Neuronal stem cell (in vitro differentiated cells): ENCODE results near the gene VAMP5.

Source experiments
- DNase-seq: peaks from one replicate; pipeline ENCODE4 v3.0.0-alpha.2; 2013; ENCODE audit warnings: low spot score
- H2AFZ ChIP-seq: one replicate; pipeline ENCODE4 v1.6.1; 2013; ENCODE audit warnings: mild to moderate bottlenecking, low read length, inconsistent platforms
- H2AK5ac ChIP-seq: 2 replicates; pipeline ENCODE4 v1.6.1; 2013; ENCODE audit warnings: low read depth, mild to moderate bottlenecking, inconsistent platforms, low read length, moderate library complexity, mixed read lengths
- H2BK120ac ChIP-seq: 2 replicates; pipeline ENCODE4 v1.6.1; 2013; ENCODE audit warnings: low read depth, mild to moderate bottlenecking, inconsistent platforms, low read length, moderate library complexity, mixed read lengths
- H2BK12ac ChIP-seq: one replicate; pipeline ENCODE4 v1.6.1; 2013; ENCODE audit warnings: low read length, inconsistent platforms
- H2BK15ac ChIP-seq: 2 replicates; pipeline ENCODE4 v1.6.1; 2013; ENCODE audit warnings: mild to moderate bottlenecking, low read length, inconsistent platforms, mixed read lengths
- H2BK5ac ChIP-seq: one replicate; pipeline ENCODE4 v1.6.1; 2013; ENCODE audit warnings: inconsistent platforms, mild to moderate bottlenecking, low read length, moderate library complexity
- H3K14ac ChIP-seq: one replicate; pipeline ENCODE4 v1.6.1; 2013; ENCODE audit warnings: low read length, inconsistent platforms
- H3K18ac ChIP-seq: 2 replicates; pipeline ENCODE4 v1.6.1; 2013; ENCODE audit warnings: low read length, inconsistent platforms
- H3K23ac ChIP-seq: 2 replicates; pipeline ENCODE4 v1.6.1; 2013; ENCODE audit warnings: low read depth, mild to moderate bottlenecking, mixed read lengths, low read length, inconsistent platforms; ENCODE audit not compliant: poor library complexity
- H3K27ac ChIP-seq: replicated peaks from 3 replicates; pipeline ENCODE4 v1.5.1; 2013; ENCODE audit warnings: low read length, inconsistent platforms
- H3K27me3 ChIP-seq, 3 experiments: 2 replicates each; pipeline ENCODE4 v1.6.1; 2013; ENCODE audit warnings: low read length in 3 of 3, mild to moderate bottlenecking in 2 of 3, inconsistent platforms in 1 of 3, low read depth in 1 of 3, mixed read lengths in 1 of 3, moderate library complexity in 1 of 3; ENCODE audit not compliant: control insufficient read depth in 3 of 3, insufficient read depth in 3 of 3
- H3K36me3 ChIP-seq, 2 donors: replicated peaks in 1 of 2; 2 replicates each; pipeline ENCODE4 v1.6.1; 2013; ENCODE audit warnings: low read length in 2 of 2; ENCODE audit not compliant: control insufficient read depth in 2 of 2, insufficient read depth in 2 of 2
- H3K4ac ChIP-seq: 2 replicates; pipeline ENCODE4 v1.6.1; 2013; ENCODE audit warnings: inconsistent platforms, mild to moderate bottlenecking, low read length, moderate library complexity
- H3K4me1 ChIP-seq, 2 donors: 1 replicate in 1 of 2; 2 replicates in 1 of 2; pipeline ENCODE4 v1.6.1; 2013; ENCODE audit warnings: low read length in 2 of 2, low read depth in 1 of 2; ENCODE audit not compliant: control insufficient read depth in 2 of 2, insufficient read depth in 1 of 2
- H3K4me2 ChIP-seq: one replicate; pipeline ENCODE4 v1.6.1; 2013; ENCODE audit warnings: mild to moderate bottlenecking, low read length, inconsistent platforms; ENCODE audit not compliant: insufficient read depth, poor library complexity, severe bottlenecking
- H3K4me3 ChIP-seq, 2 donors: 2 replicates each; pipeline ENCODE4 v1.5.1; 2013; ENCODE audit warnings: low read length in 2 of 2, mild to moderate bottlenecking in 2 of 2, inconsistent platforms in 1 of 2, moderate library complexity in 1 of 2
- H3K79me1 ChIP-seq: one replicate; pipeline ENCODE4 v1.6.1; 2013; ENCODE audit warnings: low read depth, mild to moderate bottlenecking, inconsistent platforms, low read length, moderate library complexity
- H3K9ac ChIP-seq: one replicate; pipeline ENCODE4 v1.6.1; 2013; ENCODE audit warnings: mild to moderate bottlenecking, low read depth, low read length, inconsistent platforms; ENCODE audit not compliant: poor library complexity
- H3K9me3 ChIP-seq, 2 donors: replicated peaks in 1 of 2; 2 replicates each; pipeline versions ENCODE3 to v1.6.1; 2013; ENCODE audit warnings: low read length in 2 of 2, mild to moderate bottlenecking in 2 of 2, inconsistent platforms in 1 of 2, low read depth in 1 of 2, mixed read lengths in 1 of 2, moderate library complexity in 1 of 2; ENCODE audit not compliant: control insufficient read depth in 2 of 2, insufficient read depth in 1 of 2
- H4K8ac ChIP-seq: one replicate; pipeline ENCODE4 v1.6.1; 2013; ENCODE audit warnings: low read depth, mild to moderate bottlenecking, inconsistent platforms, low read length, moderate library complexity
- H4K91ac ChIP-seq: one replicate; pipeline ENCODE4 v1.6.1; 2013; ENCODE audit warnings: low read length, low read depth, mild to moderate bottlenecking, inconsistent platforms; ENCODE audit not compliant: poor library complexity
- WGBS, 2 donors: extraction: QIAGEN DNeasy Blood & Tissue Kit; methylation state at CpG; one replicate each; pipeline ENCODE4 v1.1.7; 2013; ENCODE audit warnings: missing lambda C conversion rate in 2 of 2, mixed read lengths in 1 of 2; ENCODE audit not compliant: insufficient read length in 2 of 2, insufficient replicate concordance in 1 of 2; ENCODE audit errors: extremely low coverage in 2 of 2; 5-methylcytosine and 5-hydroxymethylcytosine counted together

Gene VAMP5

GRCh38 chr2:85604568-85605339, 20.5 kb downstream of the VAMP5 start:
- Histone ChIP-seq H2AFZ (no peak overlapping the region), H3K9ac (no peak overlapping the region), H3K23ac (no peak overlapping the region), H3K4me1 (peaks cover 5 to 8% of the 10 kb centered on the region in 2 donors), H4K91ac (no peak overlapping the region), H3K4ac (no peak overlapping the region), H2BK12ac (no peak overlapping the region), H3K9me3 (peaks cover 0 to 2% of the 10 kb centered on the region in 2 donors), H3K4me2 (no peak overlapping the region), H2BK15ac (no peak overlapping the region), H3K18ac (no peak overlapping the region), H3K27ac (no peak overlapping the region), H2AK5ac (no peak overlapping the region), H3K27me3 (no peaks in the 10 kb centered on the region), H3K14ac (no peak overlapping the region), H3K4me3 (no peak overlapping the region), H2BK5ac (no peak overlapping the region), H4K8ac (no peak overlapping the region), H3K36me3 (peaks cover 22 to 58% of the 10 kb centered on the region in 2 donors), H3K79me1 (peaks cover 7% of the 10 kb centered on the region), H2BK120ac (no peak overlapping the region)
- WGBS, 2 donors = no CpG with 5 or more reads among the region's 6 CpGs
- no peak for DNase-seq

DNA sequence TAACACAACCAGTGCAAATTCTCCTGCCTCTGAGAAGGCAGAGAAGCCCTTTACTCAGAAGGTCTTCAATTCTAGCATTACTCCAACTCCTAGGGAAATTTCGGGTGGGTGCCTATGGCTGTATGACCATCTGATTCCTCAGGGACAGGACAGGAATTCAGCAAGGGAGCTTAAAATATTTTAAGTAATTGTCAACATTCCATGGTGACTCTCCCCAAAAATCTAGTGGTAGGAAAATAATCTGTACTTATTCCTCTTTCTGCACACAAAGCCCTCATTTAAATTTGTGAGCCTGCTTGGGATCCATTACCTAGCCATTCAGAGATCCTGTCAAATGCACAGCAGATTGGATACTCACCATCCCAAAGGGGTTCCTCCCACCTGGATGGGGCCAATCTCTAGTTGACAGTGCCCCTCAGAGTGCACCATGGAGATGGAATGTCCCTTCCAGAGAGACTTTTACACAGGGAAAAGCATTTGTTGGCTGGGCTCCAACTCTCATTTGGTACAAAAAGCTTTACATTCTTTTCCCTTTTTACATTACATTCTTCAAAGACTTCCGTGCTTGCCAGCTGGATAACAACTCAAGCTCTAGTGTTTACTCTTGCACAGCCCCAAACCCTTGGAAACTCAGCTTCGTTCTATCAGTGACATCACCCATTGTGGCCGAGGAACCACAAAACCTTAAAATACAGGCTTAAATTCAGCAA, 21.3 kb downstream of the VAMP5 start:
- Histone ChIP-seq H2BK12ac (no peak overlapping the region), H3K36me3 (peaks cover 18 to 61% of the 10 kb centered on the region in 2 donors), H3K79me1 (peaks cover 7% of the 10 kb centered on the region), H2BK120ac (no peak overlapping the region), H3K27ac (no peak overlapping the region), H3K4me3 (no peak overlapping the region), H2AK5ac (no peak overlapping the region), H3K4ac (no peak overlapping the region), H2BK5ac (no peak overlapping the region), H3K14ac (no peak overlapping the region), H3K9ac (no peak overlapping the region), H3K27me3 (no peaks in the 10 kb centered on the region), H3K23ac (no peak overlapping the region), H4K91ac (no peak overlapping the region), H3K18ac (no peak overlapping the region), H4K8ac (no peak overlapping the region), H3K9me3 (peaks cover 0 to 2% of the 10 kb centered on the region in 2 donors), H2BK15ac (no peak overlapping the region), H2AFZ (no peak overlapping the region), H3K4me2 (no peak overlapping the region), H3K4me1 (peaks cover 5 to 8% of the 10 kb centered on the region in 2 donors)
- no CpG with 5 or more reads among the region's 4 CpGs for WGBS, 2 donors
- DNase-seq = no peak

DNA sequence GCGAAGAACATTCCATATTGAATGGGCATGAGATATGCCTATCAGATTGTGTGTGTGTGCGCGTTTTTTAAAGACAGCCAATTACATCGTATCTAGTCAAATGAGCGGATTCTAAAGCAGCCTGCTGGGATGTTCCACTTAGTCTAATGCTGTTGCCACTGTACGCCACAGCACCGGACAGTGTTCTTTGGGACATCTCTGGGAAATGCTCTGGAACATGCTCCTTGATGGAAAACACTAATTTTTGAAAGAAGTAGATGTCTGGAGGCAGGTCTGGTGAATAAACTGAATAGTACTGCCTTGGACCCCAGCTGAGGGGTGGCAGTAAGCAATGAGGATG, 21.9 kb downstream of the VAMP5 start:
- Histone ChIP-seq H3K4me1 (peaks cover 7 to 9% of the 10 kb centered on the region in 2 donors), H2BK15ac (no peak overlapping the region), H3K9ac (no peak overlapping the region), H2AK5ac (no peak overlapping the region), H2BK5ac (no peak overlapping the region), H2BK120ac (no peak overlapping the region), H3K79me1 (peaks cover 7% of the 10 kb centered on the region), H3K4me3 (no peak overlapping the region), H3K23ac (no peak overlapping the region), H3K4me2 (no peak overlapping the region), H3K36me3 (peaks cover 17 to 61% of the 10 kb centered on the region in 2 donors), H4K8ac (no peak overlapping the region), H4K91ac (no peak overlapping the region), H3K27me3 (no peaks in the 10 kb centered on the region), H3K27ac (no peak overlapping the region), H3K9me3 (peaks cover 0 to 2% of the 10 kb centered on the region in 2 donors), H3K18ac (no peak overlapping the region), H2AFZ (no peak overlapping the region), H2BK12ac (no peak overlapping the region), H3K4ac (no peak overlapping the region), H3K14ac (no peak overlapping the region)
- DNase-seq = no peak
- no CpG with 5 or more reads among the region's 7 CpGs for WGBS, 2 donors
